HepG2 (cell line): Measurements from ENCODE around the gene CDC20. TPM values are rescaled to one million over a fixed set of nuclear protein-coding genes. Genes with fewer than 3 reads are reported as not detected.

ENCODE experiments used
- CHCHD3 ChIP-seq: sonication (generic); formaldehyde crosslinking; IDR thresholded peaks from 2 replicates; pipeline ENCODE4 v1.8.0; 2022; ENCODE audit warnings: mild to moderate bottlenecking, missing genetic modification reagents, moderate library complexity
- HOXA5 ChIP-seq: sonication (generic); formaldehyde crosslinking; IDR thresholded peaks from 2 replicates; pipeline ENCODE4 v1.4.0; 2020; ENCODE audit warnings: missing genetic modification reagents
- ISX ChIP-seq: sonication (generic); formaldehyde crosslinking; conservative IDR thresholded peaks from 2 replicates; pipeline ENCODE4 v1.5.0; 2020; ENCODE audit warnings: missing genetic modification reagents
- KDM1A ChIP-seq: IDR thresholded peaks from 2 replicates; pipeline ENCODE4 v1.6.1; 2016; ENCODE audit warnings: missing compliant biosample characterization
- KDM4B ChIP-seq: sonication (generic); formaldehyde crosslinking; IDR thresholded peaks from 2 replicates; pipeline ENCODE4 v1.4.0; 2020; ENCODE audit warnings: missing genetic modification reagents
- NFE2L1 ChIP-seq: sonication (generic); formaldehyde crosslinking; IDR thresholded peaks from 2 replicates; pipeline ENCODE4 v1.4.0; 2020; ENCODE audit warnings: missing genetic modification reagents, mild to moderate bottlenecking, borderline replicate concordance
- PHF20 ChIP-seq: sonication (generic); formaldehyde crosslinking; IDR thresholded peaks from 2 replicates; pipeline ENCODE4 v1.5.0; 2020; ENCODE audit warnings: mild to moderate bottlenecking, missing genetic modification reagents
- PTBP1 ChIP-seq: fragments of 200-400 bp; formaldehyde crosslinking; IDR thresholded peaks from 2 replicates; pipeline ENCODE4 v1.6.1; 2018; ENCODE audit warnings: low read length, low read depth; ENCODE audit not compliant: poor library complexity, severe bottlenecking
- SRSF1 ChIP-seq: fragments of 200-400 bp; formaldehyde crosslinking; optimal IDR thresholded peaks from 2 replicates; pipeline ENCODE3; 2017; ENCODE audit warnings: mild to moderate bottlenecking, low read depth, low read length, moderate library complexity
- ZNF142 ChIP-seq: sonication (generic); formaldehyde crosslinking; IDR thresholded peaks from 2 replicates; pipeline ENCODE4 v1.4.0; 2020; ENCODE audit warnings: missing genetic modification reagents
- ZNF230 ChIP-seq: sonication (generic); formaldehyde crosslinking; IDR thresholded peaks from 2 replicates; pipeline ENCODE4 v1.4.0; 2020; ENCODE audit warnings: mild to moderate bottlenecking, missing genetic modification reagents
- ZNF251 ChIP-seq: sonication (generic); formaldehyde crosslinking; IDR thresholded peaks from 2 replicates; pipeline ENCODE4 v1.9.0; 2021; ENCODE audit warnings: mild to moderate bottlenecking, missing genetic modification reagents
- ZNF576 ChIP-seq: sonication (generic); formaldehyde crosslinking; IDR thresholded peaks from 2 replicates; pipeline ENCODE4 v1.4.0; 2020; ENCODE audit warnings: mild to moderate bottlenecking, missing genetic modification reagents
- ZNF607 ChIP-seq: sonication (generic); formaldehyde crosslinking; IDR thresholded peaks from 2 replicates; pipeline ENCODE4 v1.5.1; 2020; ENCODE audit warnings: missing genetic modification reagents, mild to moderate bottlenecking, borderline replicate concordance
- ZNF766 ChIP-seq: sonication (generic); formaldehyde crosslinking; IDR thresholded peaks from 2 replicates; pipeline ENCODE4 v1.5.0; 2020; ENCODE audit warnings: missing genetic modification reagents, borderline replicate concordance
- ZSCAN21 ChIP-seq: sonication (generic); formaldehyde crosslinking; IDR thresholded peaks from 2 replicates; pipeline ENCODE4 v1.8.0; 2022; ENCODE audit warnings: mild to moderate bottlenecking, missing genetic modification reagents, moderate library complexity, borderline replicate concordance
- polyA plus RNA-seq, 8 experiments: library from polyadenylated mRNA; depleted of rRNA in 3 of 8; stranded (reverse) in 7 of 8; unstranded in 1 of 8; fragments of >200 nt; fragmentation: Illumina TruSeq in 4 of 8; extraction: Trizol in 4 of 8; gene quantifications; 2 replicates each; pipeline versions ENCODE4 v1.2.1 to v1.2.3, GENCODE V29; 2011 to 2016; ENCODE audit warnings: low read depth in 4 of 8, missing spikeins in 1 of 8, mixed read lengths in 1 of 8; ENCODE audit not compliant: insufficient read depth in 1 of 8
- total RNA-seq, 5 experiments: library from RNA; depleted of rRNA; stranded (reverse); fragments of >200 nt; fragmentation: Illumina TruSeq; extraction: Trizol; gene quantifications; 2 replicates each; pipeline ENCODE4 v1.2.3, GENCODE V29; 2016; ENCODE audit warnings: low read depth in 1 of 5
- TF ChIP-seq, protein P1 (sequence below): sonication (generic); formaldehyde crosslinking; IDR thresholded peaks from 2 replicates; pipeline ENCODE4 v1.5.1; 2020; ENCODE audit warnings: missing genetic modification reagents, mild to moderate bottlenecking, borderline replicate concordance
- TF ChIP-seq, protein P2 (sequence below): IDR thresholded peaks from 2 replicates; pipeline ENCODE4 v1.6.1; 2012; ENCODE audit warnings: inconsistent platforms
- TF ChIP-seq, protein P3 (sequence below): sonication (generic); formaldehyde crosslinking; IDR thresholded peaks from 2 replicates; pipeline ENCODE4 v1.5.1; 2020; ENCODE audit warnings: mild to moderate bottlenecking, moderate library complexity, missing genetic modification reagents

CDC20 gene
- total and polyA plus RNA-seq, 2 of the 13 experiments (the other 11 are each of a cell fraction or from before 2014, with no cell fraction given): 57.9 to 90.0 TPM

- TF ChIP-seq ZNF142 (CRISPR knock-in tag): no peak
- no peak for TF ChIP-seq ZNF766
- TF ChIP-seq, protein P1, sequence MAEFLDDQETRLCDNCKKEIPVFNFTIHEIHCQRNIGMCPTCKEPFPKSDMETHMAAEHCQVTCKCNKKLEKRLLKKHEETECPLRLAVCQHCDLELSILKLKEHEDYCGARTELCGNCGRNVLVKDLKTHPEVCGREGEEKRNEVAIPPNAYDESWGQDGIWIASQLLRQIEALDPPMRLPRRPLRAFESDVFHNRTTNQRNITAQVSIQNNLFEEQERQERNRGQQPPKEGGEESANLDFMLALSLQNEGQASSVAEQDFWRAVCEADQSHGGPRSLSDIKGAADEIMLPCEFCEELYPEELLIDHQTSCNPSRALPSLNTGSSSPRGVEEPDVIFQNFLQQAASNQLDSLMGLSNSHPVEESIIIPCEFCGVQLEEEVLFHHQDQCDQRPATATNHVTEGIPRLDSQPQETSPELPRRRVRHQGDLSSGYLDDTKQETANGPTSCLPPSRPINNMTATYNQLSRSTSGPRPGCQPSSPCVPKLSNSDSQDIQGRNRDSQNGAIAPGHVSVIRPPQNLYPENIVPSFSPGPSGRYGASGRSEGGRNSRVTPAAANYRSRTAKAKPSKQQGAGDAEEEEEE (CRISPR knock-in tag): no peak
- 0 out of 2 replicates have a peak, but pooled peaks have one; percentile 55 for TF ChIP-seq ZSCAN21
- no peak for TF ChIP-seq ZNF251
- TF ChIP-seq SRSF1: no peak
- no peak for TF ChIP-seq ZNF607 (CRISPR knock-in tag)
- no peak for TF ChIP-seq PTBP1
- no peak for TF ChIP-seq ZNF576 (CRISPR knock-in tag)
- TF ChIP-seq, protein P2, sequence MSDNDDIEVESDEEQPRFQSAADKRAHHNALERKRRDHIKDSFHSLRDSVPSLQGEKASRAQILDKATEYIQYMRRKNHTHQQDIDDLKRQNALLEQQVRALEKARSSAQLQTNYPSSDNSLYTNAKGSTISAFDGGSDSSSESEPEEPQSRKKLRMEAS: peak; percentile 59; the same call in 1 of the 2 replicates
- TF ChIP-seq KDM4B (CRISPR knock-in tag): no peak
- TF ChIP-seq NFE2L1 (CRISPR knock-in tag): peak; percentile 21; the same call in 1 of the 2 replicates
- TF ChIP-seq PHF20: 0 out of 2 replicates have a peak, but pooled peaks have one; percentile 57
- TF ChIP-seq, protein P3, sequence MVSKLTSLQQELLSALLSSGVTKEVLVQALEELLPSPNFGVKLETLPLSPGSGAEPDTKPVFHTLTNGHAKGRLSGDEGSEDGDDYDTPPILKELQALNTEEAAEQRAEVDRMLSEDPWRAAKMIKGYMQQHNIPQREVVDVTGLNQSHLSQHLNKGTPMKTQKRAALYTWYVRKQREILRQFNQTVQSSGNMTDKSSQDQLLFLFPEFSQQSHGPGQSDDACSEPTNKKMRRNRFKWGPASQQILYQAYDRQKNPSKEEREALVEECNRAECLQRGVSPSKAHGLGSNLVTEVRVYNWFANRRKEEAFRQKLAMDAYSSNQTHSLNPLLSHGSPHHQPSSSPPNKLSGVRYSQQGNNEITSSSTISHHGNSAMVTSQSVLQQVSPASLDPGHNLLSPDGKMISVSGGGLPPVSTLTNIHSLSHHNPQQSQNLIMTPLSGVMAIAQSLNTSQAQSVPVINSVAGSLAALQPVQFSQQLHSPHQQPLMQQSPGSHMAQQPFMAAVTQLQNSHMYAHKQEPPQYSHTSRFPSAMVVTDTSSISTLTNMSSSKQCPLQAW (CRISPR knock-in tag): no peak
- no peak for TF ChIP-seq KDM1A (CRISPR knock-in tag)
- no peak for TF ChIP-seq HOXA5 (CRISPR knock-in tag)
- TF ChIP-seq ZNF230: no peak
- 0 out of 2 replicates have a peak, but pooled peaks have one; percentile 84 for TF ChIP-seq CHCHD3
- TF ChIP-seq ISX (CRISPR knock-in tag): no peak
Observed at GRCh38 chr1:43367026-43367903, 8.5 kb downstream of the CDC20 start (continued).
